Activated CD8-positive, alpha-beta memory T cell treated with anti-CD3 and anti-CD28 coated beads, Interleukin-2, amount 50 U/mL, for 4 hours (primary cell): ENCODE results near the gene YLPM1.
A peak's percentile ranks its signal among the peaks of the same experiment; 100 is the strongest.

ENCODE experiments used
- DNase-seq: peaks from one replicate; pipeline ENCODE4 v3.0.0-alpha.2; 2020

YLPM1 gene

DNA sequence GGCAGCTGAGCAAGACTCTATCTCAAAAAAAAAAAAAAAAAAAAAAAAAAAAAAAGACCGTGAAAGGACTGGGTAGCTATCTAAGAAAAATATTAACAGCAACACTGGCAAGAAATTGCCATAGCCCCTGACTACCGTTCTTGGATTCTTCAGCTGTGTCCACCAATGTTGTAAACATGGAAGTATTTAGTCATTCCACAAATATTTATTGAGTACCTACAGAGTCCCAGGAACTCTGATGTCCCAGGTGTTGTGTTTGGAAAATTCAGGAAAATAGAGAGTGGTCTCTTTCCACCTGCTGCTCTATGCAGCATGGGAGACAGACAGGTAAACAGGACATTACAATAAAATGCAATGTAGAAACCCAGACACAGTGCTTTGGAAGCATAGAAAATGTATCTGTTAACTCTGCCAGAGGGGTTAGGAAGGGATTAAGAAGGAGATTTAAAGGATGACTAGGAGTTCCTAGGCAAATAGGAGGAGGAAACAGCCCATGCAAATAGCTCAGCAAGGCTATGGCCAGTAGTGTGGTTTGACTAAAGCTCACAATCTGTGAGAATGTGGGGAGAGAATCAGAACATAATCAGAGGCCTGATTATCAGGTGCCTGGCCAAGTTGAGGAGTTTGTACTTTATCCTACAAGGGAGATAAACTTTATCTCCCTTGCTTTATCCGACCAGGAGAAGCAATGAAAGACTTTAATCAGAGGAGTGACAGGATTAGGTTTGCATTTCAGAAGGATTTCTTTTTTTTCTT lies 116.5 kb downstream of the YLPM1 start:
- no peak for DNase-seq

DNA sequence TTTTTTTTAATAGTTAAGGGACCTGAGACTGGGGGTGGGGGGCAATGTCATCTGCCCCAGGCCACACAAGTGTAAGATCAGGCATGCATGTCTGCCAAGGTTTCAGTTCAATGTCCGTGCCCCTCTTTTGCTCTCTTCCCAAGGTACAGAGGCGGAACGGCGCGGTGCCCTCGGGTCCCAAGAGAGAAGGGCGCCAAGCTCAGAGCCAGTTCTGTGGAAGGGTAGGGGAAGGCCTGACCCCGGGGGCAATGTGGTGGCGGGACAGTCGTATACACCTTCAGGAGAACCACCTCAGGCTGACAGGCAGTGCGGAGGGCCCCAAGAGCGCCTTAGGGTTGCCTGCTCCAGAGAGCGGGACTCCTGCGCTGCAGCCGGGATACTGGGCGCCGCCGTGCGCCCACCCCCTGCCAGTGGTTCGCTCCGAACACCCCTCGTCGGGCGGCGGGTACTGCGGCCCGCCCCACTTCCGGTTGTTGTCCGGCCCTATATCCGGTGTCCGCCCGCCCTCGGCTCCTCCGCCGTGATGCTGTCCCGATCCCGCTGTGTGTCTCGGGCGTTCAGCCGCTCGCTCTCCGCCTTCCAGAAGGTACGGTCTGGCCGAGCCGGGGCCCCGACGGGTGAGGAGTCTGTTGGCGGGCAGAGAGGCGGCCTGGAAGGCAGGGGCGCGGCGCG lies 118.5 kb downstream of the YLPM1 start, which contains the start of gene DLST:
Gene DLST, plus strand, starts transcription at position 486 of the 672 bp plus-strand sequence. Its CDS starts 38 bp downstream, at position 524.
- DNase-seq = peak; percentile 83

- peak; percentile 53 for DNase-seq
These were observed 119.2 kb downstream of the YLPM1 start for GRCh38 chr14:74882103-74882920.
